UCSD-AML1 (cell line): ENCODE measurements around the gene FAHD2A.
A peak's percentile ranks its signal among the peaks of the same experiment; 100 is the strongest.
"Not testable (repeated sequence)": the region's sequence is repeated elsewhere in the genome, so short reads cannot be mapped to it uniquely, and the experiment has no call there.

Source experiments
- DNase-seq: peaks from one replicate; lab custom pipeline; 2025; ENCODE audit not compliant: unreplicated experiment; lab: John Stamatoyannopoulos, UW

The FAHD2A gene

GRCh38 chr2:95402370-95403203 is at the start of gene FAHD2A:
FAHD2A (plus strand) TSS chr2:95402708; CDS start chr2:95405559, 2,851 bp downstream.
- DNase-seq, result peak; percentile 92

- DNase-seq, result no peak
These were observed 49.4 kb upstream of the FAHD2A start for GRCh38 chr2:95353055-95353575.

- DNase-seq, result no peak
These were observed 48.7 kb upstream of the FAHD2A start for GRCh38 chr2:95353613-95354468.

- no peak for DNase-seq
These were observed 48.0 kb upstream of the FAHD2A start for GRCh38 chr2:95354469-95354901.

GRCh38 chr2:95354925-95355324 is 47.6 kb upstream of the FAHD2A start:
- no peak for DNase-seq

GRCh38 chr2:95355486-95355885 is 47.0 kb upstream of the FAHD2A start:
- DNase-seq, result not testable (repeated sequence)

GRCh38 chr2:95356821-95357700 is 45.4 kb upstream of the FAHD2A start:
- DNase-seq, result no peak

- DNase-seq, result no peak
These were observed 44.7 kb upstream of the FAHD2A start for GRCh38 chr2:95357717-95358280.

- no peak for DNase-seq
These were observed 43.5 kb upstream of the FAHD2A start for GRCh38 chr2:95359031-95359430.

- no peak for DNase-seq
These were observed 43.0 kb upstream of the FAHD2A start for GRCh38 chr2:95359501-95359930.

- DNase-seq, result no peak
These were observed 41.1 kb upstream of the FAHD2A start for GRCh38 chr2:95361216-95361980.

GRCh38 chr2:95362486-95362885 is 40.0 kb upstream of the FAHD2A start:
- no peak for DNase-seq

- no peak for DNase-seq
These were observed 36.0 kb upstream of the FAHD2A start for GRCh38 chr2:95366514-95366913.

GRCh38 chr2:95372216-95372829 is 30.2 kb upstream of the FAHD2A start:
- DNase-seq, result no peak

GRCh38 chr2:95372845-95373244 is 29.7 kb upstream of the FAHD2A start:
- no peak for DNase-seq

GRCh38 chr2:95374029-95374428 is 28.5 kb upstream of the FAHD2A start:
- no peak for DNase-seq

GRCh38 chr2:95374451-95374920 is 28.0 kb upstream of the FAHD2A start:
- no peak for DNase-seq

GRCh38 chr2:95374921-95375471 is 27.5 kb upstream of the FAHD2A start:
- no peak for DNase-seq
